HG03103 (cell line): ENCODE data around the gene VIL1.
A peak's percentile ranks its signal among the peaks of the same experiment; 100 is the strongest.

Experiments
- ATAC-seq: cut with Tn5 transposase; IDR thresholded peaks from one replicate; pipeline ENCODE4 v1.9.1; 2021; ENCODE audit warnings: low read depth; ENCODE audit not compliant: unreplicated experiment

Gene VIL1

GRCh38 chr2:218394298-218395089 is 24.4 kb upstream of the VIL1 start:
- ATAC-seq: no peak

GRCh38 chr2:218395090-218395444 is 23.9 kb upstream of the VIL1 start:
- no peak for ATAC-seq

- ATAC-seq: no peak
These were observed 23.5 kb upstream of the VIL1 start for GRCh38 chr2:218395456-218395825.

GRCh38 chr2:218395826-218396687 is 22.9 kb upstream of the VIL1 start:
- ATAC-seq: peak; percentile 42

GRCh38 chr2:218396688-218397462 is 22.0 kb upstream of the VIL1 start:
- no peak for ATAC-seq

GRCh38 chr2:218397463-218397819 is 21.5 kb upstream of the VIL1 start:
- no peak for ATAC-seq

GRCh38 chr2:218397820-218398436 is 21.0 kb upstream of the VIL1 start:
- ATAC-seq: no peak

GRCh38 chr2:218398437-218399390 is 20.2 kb upstream of the VIL1 start:
- peak; percentile 1 for ATAC-seq

- peak; percentile 37 for ATAC-seq
These were observed 19.3 kb upstream of the VIL1 start, which contains the start of gene CTDSP1 for GRCh38 chr2:218399391-218400166. Gene CTDSP1 (plus strand): TSS chr2:218399868. CDS start chr2:218400091, 223 bp downstream.

- no peak for ATAC-seq
These were observed 18.6 kb upstream of the VIL1 start for GRCh38 chr2:218400167-218400929.

- ATAC-seq: no peak
These were observed 17.7 kb upstream of the VIL1 start for GRCh38 chr2:218400930-218401881.

GRCh38 chr2:218401890-218402289 is 17.0 kb upstream of the VIL1 start:
- no peak for ATAC-seq

GRCh38 chr2:218402491-218402901 is 16.4 kb upstream of the VIL1 start:
- no peak for ATAC-seq

- ATAC-seq: no peak
These were observed 16.0 kb upstream of the VIL1 start for GRCh38 chr2:218402911-218403411.

- no peak for ATAC-seq
These were observed 15.1 kb upstream of the VIL1 start for GRCh38 chr2:218403810-218404209.

GRCh38 chr2:218404351-218405085 is 14.4 kb upstream of the VIL1 start:
- ATAC-seq: no peak
